GM12878 (cell line): Measurements from ENCODE around the gene CCDC194. TPM values are rescaled to one million over a fixed set of nuclear protein-coding genes. Genes with fewer than 3 reads are reported as not detected.
A peak's percentile ranks its signal among the peaks of the same experiment; 100 is the strongest.

Experiments used
- ATAC-seq: fragments of 200-7000 bp; cut with Tn5 transposase; 3 replicates; pipeline ENCODE4 v1.9.1; 2020; ENCODE audit warnings: mild to moderate bottlenecking, moderate library complexity
- BruUV-seq: library from RNA; stranded (reverse); fragments of 400-500 nt; replicated peaks from 2 replicates; lab custom pipeline; 2021; lab: Mats Ljungman, UMichigan
- CTCF ChIA-PET: fragments of 300-600 bp; sonication (Branson Sonifier 250); formaldehyde crosslinking; extraction: SDS; loops from one replicate; lab custom pipeline; 2021; ENCODE audit warnings: inconsistent platforms; lab: Yijun Ruan, JAX
- POLR2A ChIA-PET: fragments of 350-600 bp; formaldehyde crosslinking; extraction: SDS; loops from one replicate; lab custom pipeline; 2021; ENCODE audit warnings: inconsistent platforms; lab: Charles Lee
- RAD21 ChIA-PET: fragments of 300-600 bp; sonication (Branson Sonifier 250); formaldehyde crosslinking; loops from one replicate; lab custom pipeline; 2023; ENCODE audit warnings: antibody characterized with exemption; ENCODE audit not compliant: unreplicated experiment; lab: Charles Lee
- SMC1A ChIA-PET: fragments of 300-600 bp; sonication (Branson Sonifier 250); formaldehyde crosslinking; loops from one replicate; lab custom pipeline; 2023; ENCODE audit not compliant: unreplicated experiment, uncharacterized antibody; lab: Charles Lee
- DNase-seq: peaks from one replicate; pipeline ENCODE4 v3.0.0-alpha.2; 2011; ENCODE audit warnings: low read depth, low spot score
- FAIRE-seq: peaks from 3 replicates; lab custom pipeline; 2011; peaks lifted over from hg19 to GRCh38; lab: Jason Lieb, UNC
- H2AFZ ChIP-seq: 2 replicates; pipeline ENCODE4 v1.6.0; 2011; ENCODE audit warnings: low read depth, low read length, control low read depth; ENCODE audit not compliant: control insufficient read depth
- H3K27ac ChIP-seq: 2 replicates; pipeline ENCODE4 v1.5.1; 2011; ENCODE audit warnings: control low read depth; ENCODE audit not compliant: control insufficient read depth, insufficient read depth
- H3K27me3 ChIP-seq, 2 experiments: replicated peaks in 1 of 2; 2 replicates each; pipeline versions ENCODE4 v1.6.0 to v1.6.1; 2011; ENCODE audit warnings: low read length in 1 of 2; ENCODE audit not compliant: control insufficient read depth in 2 of 2, insufficient read depth in 2 of 2
- H3K36me3 ChIP-seq, 2 experiments: 2 replicates each; pipeline ENCODE4 v1.5.1; 2011; ENCODE audit warnings: low read length in 1 of 2; ENCODE audit not compliant: control insufficient read depth in 2 of 2, insufficient read depth in 2 of 2
- H3K4me1 ChIP-seq: 2 replicates; pipeline ENCODE4 v1.6.1; 2011; ENCODE audit warnings: mild to moderate bottlenecking, low read length, moderate library complexity, mixed read lengths; ENCODE audit not compliant: control insufficient read depth, insufficient read depth
- H3K4me2 ChIP-seq: 2 replicates; pipeline ENCODE4 v1.6.0; 2011; ENCODE audit warnings: control low read depth; ENCODE audit not compliant: control insufficient read depth, insufficient read depth
- H3K4me3 ChIP-seq: fragments of 200-600 bp; sonication (generic); 2 replicates; pipeline ENCODE4 v1.5.1; 2016
- H3K79me2 ChIP-seq: 2 replicates; pipeline ENCODE4 v1.6.0; 2011; ENCODE audit warnings: low read length; ENCODE audit not compliant: control insufficient read depth, insufficient read depth
- H3K9ac ChIP-seq: 2 replicates; pipeline ENCODE4 v1.8.0; 2011; ENCODE audit warnings: low read length, control low read depth, mixed read lengths; ENCODE audit not compliant: control insufficient read depth, insufficient read depth
- H3K9me3 ChIP-seq: replicated peaks from 3 replicates; pipeline ENCODE4 v1.5.1; 2011; ENCODE audit warnings: mild to moderate bottlenecking, low read length; ENCODE audit not compliant: control insufficient read depth, insufficient read depth
- H4K20me1 ChIP-seq: 2 replicates; pipeline ENCODE4 v1.6.0; 2011; ENCODE audit not compliant: control insufficient read depth, insufficient read depth
- CREB1 ChIP-seq: IDR thresholded peaks from 2 replicates; pipeline ENCODE4 v1.6.1; 2012; ENCODE audit warnings: low read depth, mild to moderate bottlenecking, inconsistent platforms
- EP300 ChIP-seq, 2 experiments: fragments of 150-350 bp in 1 of 2; IDR thresholded peaks; 2 replicates each; pipeline ENCODE4 v1.6.1; 2011 to 2012; ENCODE audit warnings: low read depth in 2 of 2, low read length in 2 of 2, borderline replicate concordance in 1 of 2, improper control_type of control experiment in 1 of 2, inconsistent platforms in 1 of 2; ENCODE audit not compliant: control insufficient read depth in 1 of 2
- TBL1XR1 ChIP-seq: IDR thresholded peaks from 2 replicates; pipeline ENCODE4 v1.6.1; 2012; ENCODE audit warnings: low read depth, low read length, improper control_type of control experiment
- WGBS: methylation state at CpG from one replicate; pipeline ENCODE4 v1.1.6; 2016; ENCODE audit warnings: low lambda C conversion rate; ENCODE audit not compliant: insufficient replicate concordance, insufficient coverage; ENCODE audit errors: missing lambda C conversion rate; 5-methylcytosine and 5-hydroxymethylcytosine counted together
- in situ Hi-C: fragments of 300-500 bp; cut with MboI; formaldehyde crosslinking; loops from 9 replicates; pipeline ENCODE4 v1.14.3; 2018; ENCODE audit warnings: mixed read lengths
- intact Hi-C: fragments of 100-400 bp; cut with micrococcal nuclease; formaldehyde crosslinking; loops from one replicate; pipeline ENCODE4 v1.14.2; 2022; ENCODE audit not compliant: unreplicated experiment
- polyA plus RNA-seq, 11 experiments: library from polyadenylated mRNA; depleted of rRNA in 4 of 11; unstranded in 6 of 11; stranded (reverse) in 5 of 11; fragments of >200 nt; fragmentation: Nextera tagmentation in 4 of 11; fragmentation: Illumina TruSeq in 1 of 11; extraction: Ambion mirVana in 4 of 11; extraction: Trizol in 1 of 11; gene quantifications; 1 replicate in 1 of 11; 2 replicates in 10 of 11; pipeline versions ENCODE4 v1.2.1 to v1.2.3, GENCODE V29; 2011 to 2016; ENCODE audit warnings: inconsistent platforms in 2 of 11, missing spikeins in 2 of 11, low read depth in 1 of 11
- total RNA-seq, 4 experiments: library from RNA; depleted of rRNA in 3 of 4; stranded (reverse); fragments of >200 nt in 3 of 4; fragmentation: Illumina TruSeq in 1 of 4; extraction: Trizol in 1 of 4; gene quantifications; 2 replicates each; pipeline versions ENCODE4 v1.2.1 to v1.2.3, GENCODE V29; 2013 to 2021

The CCDC194 gene
- total and polyA plus RNA-seq, 10 of the 15 experiments (the other 5 are each of a cell fraction or from before 2014, with no cell fraction given) = 0.07 to 3.4 (median 0.97) TPM

GRCh38 chr19:17404015-17404414 lies 10.0 kb upstream of the CCDC194 start:
- H3K9ac ChIP-seq = peak overlapping the region; percentile 95
- ChIA-PET POLR2A (interaction anchor here (0.7 to 1.3 kb wide), 4 partner anchors 95 to 189 kb away, joined by 3 to 4 read pairs (median 4); partner anchors contain the start of genes DDA1 and USE1), RAD21 (interaction anchor here (0.6 to 1.0 kb wide), 2 partner anchors 16 to 449 kb away, joined by 3 to 4 read pairs; partner anchors contain the start of gene MVB12A), SMC1A (interaction anchor here (0.8 kb wide), 1 partner anchor 9 kb away, joined by 3 read pairs; no protein-coding TSS in a partner anchor), CTCF (interaction anchor here (1.5 to 1.6 kb wide), 2 partner anchors 14 to 15 kb away, joined by 4 to 5 read pairs; partner anchors contain the start of gene MVB12A)
- H3K27me3 ChIP-seq = no peaks in the 10 kb centered on the region
- H3K36me3 ChIP-seq = peaks cover 11 to 23% of the 10 kb centered on the region in 2 experiments
- FAIRE-seq = no peak
- no peak for DNase-seq
- H3K9me3 ChIP-seq = no peaks in the 10 kb centered on the region
- peaks cover 6% of the 10 kb centered on the region for H3K4me1 ChIP-seq
- peaks cover 3% of the 10 kb centered on the region; the same call in 1 of the 2 replicates for H4K20me1 ChIP-seq
- peak overlapping the region; percentile 82; the same call in 1 of the 2 replicates for H3K4me2 ChIP-seq
- no peak overlapping the region for H2AFZ ChIP-seq
- peaks cover 67% of the 10 kb centered on the region for H3K79me2 ChIP-seq
- TF ChIP-seq TBL1XR1 (no peak), EP300 (IDR thresholded peaks at IDR 0.05; ENCODE audit: borderline replicate concordance in 1 of 2, control insufficient read depth in 1 of 2, low read depth in 2 of 2, low read length in 2 of 2) (no peak), CREB1 (no peak)
- no TSS peak for BruUV-seq
- peak overlapping the region; percentile 99 for H3K27ac ChIP-seq
- peak overlapping the region; percentile 83 for H3K4me3 ChIP-seq
- 78% methylated on average over 5 of the region's 6 CpGs for WGBS
- in situ Hi-C loops = no loop called here
- ATAC-seq = peak; percentile 6
- intact Hi-C loops = no loop called here
